LNCaP clone FGC (cell line): ENCODE results near the gene MIS12.

Source experiments
- DNase-seq: peaks from one replicate; pipeline ENCODE4 v3.0.0-alpha.2; 2011; ENCODE audit warnings: low read depth
- H3K4me3 ChIP-seq: 2 replicates; pipeline ENCODE4 v1.5.1; 2011; ENCODE audit warnings: mild to moderate bottlenecking, low read depth, low read length, control low read depth
- CTCF ChIP-seq: IDR thresholded peaks from 2 replicates; pipeline ENCODE4 v1.5.1; 2012; ENCODE audit warnings: mild to moderate bottlenecking; ENCODE audit not compliant: control insufficient read depth, insufficient read depth; ENCODE audit errors: extremely low read depth

Gene MIS12

GRCh38 chr17:5499476-5500231, 13.3 kb downstream of the MIS12 start:
- TF ChIP-seq CTCF, result no peak
- no peak overlapping the region for H3K4me3 ChIP-seq
- DNase-seq, result no peak

- no peak for TF ChIP-seq CTCF
- H3K4me3 ChIP-seq, result no peak overlapping the region
- no peak for DNase-seq
Observed at GRCh38 chr17:5500247-5500588, 13.9 kb downstream of the MIS12 start.

GRCh38 chr17:5500589-5501391, 14.4 kb downstream of the MIS12 start:
- no peak for DNase-seq
- H3K4me3 ChIP-seq, result peak overlapping the region; percentile 40
- TF ChIP-seq CTCF, result no peak

- H3K4me3 ChIP-seq, result no peak overlapping the region
- TF ChIP-seq CTCF, result no peak
- no peak for DNase-seq
Observed at GRCh38 chr17:5501685-5502084, 15.3 kb downstream of the MIS12 start.

GRCh38 chr17:5502552-5502951, 16.2 kb downstream of the MIS12 start:
- no peak for TF ChIP-seq CTCF
- DNase-seq, result no peak
- H3K4me3 ChIP-seq, result no peak overlapping the region

- TF ChIP-seq CTCF, result peak; percentile 36
- no peak overlapping the region for H3K4me3 ChIP-seq
- DNase-seq, result peak; percentile 42
Observed at GRCh38 chr17:5506307-5506706, 19.9 kb downstream of the MIS12 start.
